ENCODE data around the gene HLA-A. TPM values are rescaled to one million over a fixed set of nuclear protein-coding genes. Genes with fewer than 3 reads are reported as not detected.

Gene HLA-A
- total RNA-seq, 1 donor from 2014 or later: 1,592 TPM

DNA sequence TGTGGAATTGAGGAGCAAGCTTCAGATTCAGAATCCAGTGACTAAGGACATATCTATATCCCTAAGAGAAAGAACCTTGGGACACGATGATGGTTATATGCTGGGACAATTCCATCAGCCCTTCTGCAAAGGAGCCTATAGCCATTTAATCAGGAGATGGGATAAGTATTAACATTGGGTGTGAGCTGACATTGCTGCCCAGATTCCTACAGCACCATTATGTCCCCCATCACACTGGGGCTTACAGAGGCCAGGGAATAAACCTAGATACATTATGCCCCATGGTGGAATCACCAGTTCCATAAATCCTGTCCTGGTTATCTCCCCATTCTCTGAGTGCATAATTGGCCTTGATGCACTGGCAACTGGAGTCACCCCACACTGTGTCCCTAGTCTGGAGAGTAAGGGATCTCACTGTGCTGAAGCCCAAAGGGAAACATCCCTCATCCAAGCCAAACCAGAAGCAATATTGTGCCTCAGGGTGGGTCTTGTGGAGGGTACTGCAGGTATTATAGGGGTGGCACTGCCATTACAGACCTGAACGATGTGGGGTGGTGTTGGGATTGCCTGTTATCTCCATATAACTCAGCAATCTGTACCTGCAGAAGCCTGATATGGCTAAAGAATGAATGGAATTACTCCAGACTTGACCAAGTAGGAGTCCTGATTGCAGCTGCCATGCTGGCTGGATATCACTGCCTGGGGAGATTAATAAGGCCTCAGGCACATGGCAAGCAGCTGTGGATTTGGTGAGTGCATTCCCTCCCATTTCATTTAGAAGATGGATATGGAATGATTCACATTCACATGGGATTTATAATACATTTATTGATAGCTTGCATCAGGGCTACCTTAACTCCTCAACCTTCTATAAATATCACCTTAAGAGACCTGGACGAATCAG is 5.0 kb downstream of the HLA-A start:
- intact Hi-C loops (cut with micrococcal nuclease): loop anchor here (10.0 kb wide), 1 partner anchor 303 kb away; no protein-coding TSS in a partner anchor
- no peaks in the 10 kb centered on the region for H3K9me3 Mint-ChIP-seq
- H3K4me3 Mint-ChIP-seq: peak overlapping the region; percentile 92
- ATAC-seq (ENCODE audit: low read depth): no peak
- H3K27me3 Mint-ChIP-seq: no peaks in the 10 kb centered on the region
- POLR2A ChIA-PET: interaction anchor here (0.8 to 5.6 kb wide), 8 partner anchors 13 to 220 kb away, joined by 3 to 64 read pairs (median 4); no protein-coding TSS in a partner anchor
- CTCF ChIA-PET: interaction anchor here (0.5 to 1.0 kb wide), 2 partner anchors 17 to 19 kb away, joined by 3 read pairs; no protein-coding TSS in a partner anchor
- TF ChIP-seq, protein P1, sequence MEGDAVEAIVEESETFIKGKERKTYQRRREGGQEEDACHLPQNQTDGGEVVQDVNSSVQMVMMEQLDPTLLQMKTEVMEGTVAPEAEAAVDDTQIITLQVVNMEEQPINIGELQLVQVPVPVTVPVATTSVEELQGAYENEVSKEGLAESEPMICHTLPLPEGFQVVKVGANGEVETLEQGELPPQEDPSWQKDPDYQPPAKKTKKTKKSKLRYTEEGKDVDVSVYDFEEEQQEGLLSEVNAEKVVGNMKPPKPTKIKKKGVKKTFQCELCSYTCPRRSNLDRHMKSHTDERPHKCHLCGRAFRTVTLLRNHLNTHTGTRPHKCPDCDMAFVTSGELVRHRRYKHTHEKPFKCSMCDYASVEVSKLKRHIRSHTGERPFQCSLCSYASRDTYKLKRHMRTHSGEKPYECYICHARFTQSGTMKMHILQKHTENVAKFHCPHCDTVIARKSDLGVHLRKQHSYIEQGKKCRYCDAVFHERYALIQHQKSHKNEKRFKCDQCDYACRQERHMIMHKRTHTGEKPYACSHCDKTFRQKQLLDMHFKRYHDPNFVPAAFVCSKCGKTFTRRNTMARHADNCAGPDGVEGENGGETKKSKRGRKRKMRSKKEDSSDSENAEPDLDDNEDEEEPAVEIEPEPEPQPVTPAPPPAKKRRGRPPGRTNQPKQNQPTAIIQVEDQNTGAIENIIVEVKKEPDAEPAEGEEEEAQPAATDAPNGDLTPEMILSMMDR (IDR thresholded peaks at IDR 0.05): no peak
- H3K36me3 Mint-ChIP-seq (ENCODE audit: low read depth): peaks cover 77% of the 10 kb centered on the region
- peaks cover 56% of the 10 kb centered on the region for H3K4me1 Mint-ChIP-seq
- no peak for DNase-seq
- H3K27ac Mint-ChIP-seq: peak overlapping the region; percentile 35

GRCh38 chr6:29948277-29948676 is 5.9 kb downstream of the HLA-A start:
- Mint-ChIP-seq H3K4me3 (no peak overlapping the region), H3K9me3 (no peaks in the 10 kb centered on the region), H3K4me1 (peaks cover 56% of the 10 kb centered on the region), H3K36me3 (ENCODE audit: low read depth) (peaks cover 72% of the 10 kb centered on the region), H3K27ac (peak overlapping the region; percentile 59), H3K27me3 (no peaks in the 10 kb centered on the region)
- ChIA-PET CTCF (interaction anchor here (1.0 kb wide), 1 partner anchor 18 kb away, joined by 3 read pairs; no protein-coding TSS in a partner anchor), POLR2A (interaction anchor here (0.8 to 5.6 kb wide), 5 partner anchors 12 to 221 kb away, joined by 3 to 64 read pairs (median 3); no protein-coding TSS in a partner anchor)
- TF ChIP-seq, protein P1 (IDR thresholded peaks at IDR 0.05): no peak
- no peak for ATAC-seq (ENCODE audit: low read depth)
- intact Hi-C loops (cut with micrococcal nuclease): loop anchor here (10.0 kb wide), 1 partner anchor 303 kb away; no protein-coding TSS in a partner anchor
- DNase-seq: no peak

GRCh38 chr6:29949934-29950333 is 7.6 kb downstream of the HLA-A start:
- Mint-ChIP-seq H3K27ac (no peak overlapping the region), H3K36me3 (ENCODE audit: low read depth) (peaks cover 60% of the 10 kb centered on the region), H3K4me1 (peaks cover 45% of the 10 kb centered on the region), H3K4me3 (no peak overlapping the region), H3K9me3 (no peaks in the 10 kb centered on the region), H3K27me3 (no peaks in the 10 kb centered on the region)
- intact Hi-C loops (cut with micrococcal nuclease): loop anchor here (10.0 kb wide), 1 partner anchor 305 kb away; no protein-coding TSS in a partner anchor
- DNase-seq (no peak), ATAC-seq (ENCODE audit: low read depth) (no peak)
- CTCF ChIA-PET: no interaction called here
- TF ChIP-seq, protein P1 (IDR thresholded peaks at IDR 0.05): no peak
- POLR2A ChIA-PET: interaction anchor here (0.7 kb wide), 1 partner anchor 9 kb away, joined by 4 read pairs; no protein-coding TSS in a partner anchor

DNA sequence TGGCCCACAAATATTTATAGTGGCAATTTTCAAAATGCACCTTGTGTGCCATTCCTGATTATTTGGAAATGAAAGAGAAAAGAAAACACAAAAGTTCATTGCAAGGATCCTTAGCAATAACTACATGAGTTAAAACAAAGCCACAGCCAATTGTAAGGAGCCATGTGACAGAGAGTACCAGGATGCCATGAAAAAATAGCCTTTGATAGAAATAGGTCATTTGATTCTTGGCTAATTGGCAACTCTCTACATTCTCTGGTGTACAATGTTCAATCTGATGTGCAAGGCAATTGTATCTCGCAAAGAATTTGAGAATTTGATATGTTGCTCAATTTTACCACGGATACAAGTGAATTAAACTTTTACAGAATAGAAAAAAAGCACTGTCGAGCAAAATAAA is 9.6 kb downstream of the HLA-A start:
- TF ChIP-seq, protein P1 (IDR thresholded peaks at IDR 0.05): no peak
- intact Hi-C loops (cut with micrococcal nuclease): no loop called here
- DNase-seq (no peak), ATAC-seq (ENCODE audit: low read depth) (no peak)
- no peak overlapping the region for H3K27ac Mint-ChIP-seq
- H3K36me3 Mint-ChIP-seq (ENCODE audit: low read depth): peaks cover 40% of the 10 kb centered on the region
- CTCF ChIA-PET: no interaction called here
- no peaks in the 10 kb centered on the region for H3K9me3 Mint-ChIP-seq
- peaks cover 26% of the 10 kb centered on the region for H3K4me1 Mint-ChIP-seq
- POLR2A ChIA-PET: no interaction called here
- H3K27me3 Mint-ChIP-seq: no peaks in the 10 kb centered on the region
- H3K4me3 Mint-ChIP-seq: no peak overlapping the region

GRCh38 chr6:29953001-29953441 is 10.7 kb downstream of the HLA-A start:
- CTCF ChIA-PET: no interaction called here
- POLR2A ChIA-PET: interaction anchor here (1.3 kb wide), 1 partner anchor 9 kb away, joined by 3 read pairs; no protein-coding TSS in a partner anchor
- TF ChIP-seq, protein P1 (IDR thresholded peaks at IDR 0.05): no peak
- DNase-seq (no peak), ATAC-seq (ENCODE audit: low read depth) (no peak)
- no peaks in the 10 kb centered on the region for H3K9me3 Mint-ChIP-seq
- no peaks in the 10 kb centered on the region for H3K27me3 Mint-ChIP-seq
- H3K4me1 Mint-ChIP-seq: peaks cover 17% of the 10 kb centered on the region
- H3K36me3 Mint-ChIP-seq (ENCODE audit: low read depth): peaks cover 29% of the 10 kb centered on the region
- no peak overlapping the region for H3K4me3 Mint-ChIP-seq
- H3K27ac Mint-ChIP-seq: no peak overlapping the region
- intact Hi-C loops (cut with micrococcal nuclease): no loop called here
